Body of pancreas (tissue), 4 donors: ENCODE results near the gene ZPR1.

Experiments
- POLR2A ChIP-seq, 3 donors: fragments of 450-650 bp; IDR thresholded peaks; one replicate each; pipeline ENCODE4 v1.6.1; 2016; ENCODE audit warnings: antibody characterized with exemption in 3 of 3, mild to moderate bottlenecking in 2 of 3
- TF ChIP-seq, protein P1 (sequence below), 7 experiments: fragments of 450-650 bp in 4 of 7; fragments of 200-600 bp in 3 of 7; sonication (generic) in 3 of 7; IDR thresholded peaks; one replicate each; pipeline ENCODE4 v1.5.1; 2016 to 2019; ENCODE audit warnings: antibody characterized with exemption in 7 of 7

DNA sequence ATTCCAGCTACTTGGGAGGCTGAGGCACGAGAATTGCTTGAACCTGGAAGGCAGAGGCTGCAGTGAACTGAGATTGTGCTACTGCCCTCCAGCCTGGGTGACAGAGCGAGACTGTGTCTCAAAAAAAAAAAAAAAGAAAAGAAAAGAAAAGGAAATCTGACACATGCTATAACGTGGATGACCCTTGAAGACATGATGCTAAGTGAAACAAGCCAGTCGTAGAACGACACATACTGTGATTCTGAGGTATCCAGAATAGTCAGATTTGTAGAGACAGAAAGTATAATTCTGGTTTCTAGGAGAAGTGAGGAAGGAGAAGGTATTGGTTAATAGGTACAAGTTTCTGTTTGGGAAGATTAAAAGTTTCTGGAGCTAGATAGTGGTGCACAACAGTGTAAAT, 10.5 kb upstream of the ZPR1 start:
- no peak for TF ChIP-seq POLR2A (IDR thresholded peaks at IDR 0.05)
- TF ChIP-seq, protein P1, sequence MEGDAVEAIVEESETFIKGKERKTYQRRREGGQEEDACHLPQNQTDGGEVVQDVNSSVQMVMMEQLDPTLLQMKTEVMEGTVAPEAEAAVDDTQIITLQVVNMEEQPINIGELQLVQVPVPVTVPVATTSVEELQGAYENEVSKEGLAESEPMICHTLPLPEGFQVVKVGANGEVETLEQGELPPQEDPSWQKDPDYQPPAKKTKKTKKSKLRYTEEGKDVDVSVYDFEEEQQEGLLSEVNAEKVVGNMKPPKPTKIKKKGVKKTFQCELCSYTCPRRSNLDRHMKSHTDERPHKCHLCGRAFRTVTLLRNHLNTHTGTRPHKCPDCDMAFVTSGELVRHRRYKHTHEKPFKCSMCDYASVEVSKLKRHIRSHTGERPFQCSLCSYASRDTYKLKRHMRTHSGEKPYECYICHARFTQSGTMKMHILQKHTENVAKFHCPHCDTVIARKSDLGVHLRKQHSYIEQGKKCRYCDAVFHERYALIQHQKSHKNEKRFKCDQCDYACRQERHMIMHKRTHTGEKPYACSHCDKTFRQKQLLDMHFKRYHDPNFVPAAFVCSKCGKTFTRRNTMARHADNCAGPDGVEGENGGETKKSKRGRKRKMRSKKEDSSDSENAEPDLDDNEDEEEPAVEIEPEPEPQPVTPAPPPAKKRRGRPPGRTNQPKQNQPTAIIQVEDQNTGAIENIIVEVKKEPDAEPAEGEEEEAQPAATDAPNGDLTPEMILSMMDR (IDR thresholded peaks at IDR 0.05), result no peak
